GM18498 (cell line): ENCODE measurements around the gene SYNGR4.
"Not testable (repeated sequence)": the region's sequence is repeated elsewhere in the genome, so short reads cannot be mapped to it uniquely, and the experiment has no call there.

Experiments used
- ATAC-seq: cut with Tn5 transposase; IDR thresholded peaks from one replicate; pipeline ENCODE4 v1.9.1; 2021; ENCODE audit warnings: mild to moderate bottlenecking, moderate library complexity; ENCODE audit not compliant: unreplicated experiment

Gene SYNGR4

GRCh38 chr19:48363810-48364597, at the start of gene SYNGR4, which contains the start of gene TMEM143:
SYNGR4 (plus strand) TSS chr19:48364367; CDS start chr19:48365843, 1,476 bp downstream.
TMEM143 (minus strand) TSS chr19:48363940; CDS start chr19:48363920, 20 bp downstream.
- ATAC-seq = peak; percentile 84

- no peak for ATAC-seq
These were observed 48.5 kb upstream of the SYNGR4 start for GRCh38 chr19:48315712-48316111.

- ATAC-seq = not testable (repeated sequence)
These were observed 46.5 kb upstream of the SYNGR4 start for GRCh38 chr19:48317708-48317960.

- ATAC-seq = no peak
These were observed 45.7 kb upstream of the SYNGR4 start for GRCh38 chr19:48318286-48318987.

GRCh38 chr19:48319647-48320541, 44.3 kb upstream of the SYNGR4 start:
- no peak for ATAC-seq

GRCh38 chr19:48321372-48321621, 42.9 kb upstream of the SYNGR4 start:
- peak; percentile 61 for ATAC-seq

GRCh38 chr19:48321622-48322591, 42.3 kb upstream of the SYNGR4 start:
- ATAC-seq = peak; percentile 75

GRCh38 chr19:48325265-48325910, 38.8 kb upstream of the SYNGR4 start, which contains the start of gene EMP3:
EMP3 (plus strand) TSS chr19:48325552; CDS start chr19:48326845, 1,293 bp downstream.
- ATAC-seq = no peak

- ATAC-seq = no peak
These were observed 34.8 kb upstream of the SYNGR4 start for GRCh38 chr19:48329167-48329891.

- ATAC-seq = peak; percentile 25
These were observed 34.0 kb upstream of the SYNGR4 start for GRCh38 chr19:48330012-48330681.

GRCh38 chr19:48332351-48332661, 31.9 kb upstream of the SYNGR4 start:
- no peak for ATAC-seq

GRCh38 chr19:48332662-48333466, 31.3 kb upstream of the SYNGR4 start:
- ATAC-seq = peak; percentile 68

GRCh38 chr19:48333467-48334384, 30.4 kb upstream of the SYNGR4 start:
- peak; percentile 62 for ATAC-seq

- ATAC-seq = no peak
These were observed 25.9 kb upstream of the SYNGR4 start for GRCh38 chr19:48338253-48338755.

GRCh38 chr19:48338802-48339503, 25.2 kb upstream of the SYNGR4 start:
- no peak for ATAC-seq

GRCh38 chr19:48340995-48341394, 23.2 kb upstream of the SYNGR4 start:
- ATAC-seq = no peak
